Neural cell (in vitro differentiated cells): ENCODE data around the gene OR9A2. TPM values are rescaled to one million over a fixed set of nuclear protein-coding genes. Genes with fewer than 3 reads are reported as not detected.

Experiments used
- H2AFZ ChIP-seq: fragments of 200-600, 300-800 bp; sonication (generic), shearing (Covaris generic); 2 replicates; pipeline ENCODE4 v1.6.0; 2014; ENCODE audit warnings: low read depth, mild to moderate bottlenecking, antibody characterized with exemption, low read length, moderate library complexity
- H3F3A ChIP-seq: fragments of 200-600 bp; shearing (Covaris generic); 2 replicates; pipeline ENCODE4 v1.6.1; 2016; ENCODE audit warnings: mild to moderate bottlenecking, moderate library complexity, mixed read lengths, antibody characterized with exemption, low read length; ENCODE audit not compliant: insufficient read depth, poor library complexity, severe bottlenecking
- H3K27ac ChIP-seq: fragments of 200-600, 300-800 bp; sonication (generic), shearing (Covaris generic); 2 replicates; pipeline ENCODE4 v1.5.1; 2014; ENCODE audit warnings: mild to moderate bottlenecking, low read length, moderate library complexity
- H3K27me3 ChIP-seq: fragments of 300-800, 200-600 bp; sonication (generic), shearing (Covaris generic); 2 replicates; pipeline ENCODE4 v1.6.0; 2014; ENCODE audit warnings: mild to moderate bottlenecking, low read depth, low read length, moderate library complexity; ENCODE audit not compliant: insufficient read depth
- H3K36me3 ChIP-seq: fragments of 300-800, 200-600 bp; sonication (generic), shearing (Covaris generic); 2 replicates; pipeline ENCODE4 v1.5.1; 2014; ENCODE audit warnings: mild to moderate bottlenecking, antibody characterized with exemption, low read length, moderate library complexity; ENCODE audit not compliant: insufficient read depth
- H3K4me2 ChIP-seq: fragments of 300-800, 200-600 bp; sonication (generic), shearing (Covaris generic); 2 replicates; pipeline ENCODE4 v1.6.0; 2014; ENCODE audit warnings: mild to moderate bottlenecking, low read length
- H3K4me3 ChIP-seq: fragments of 300-800, 200-600 bp; sonication (generic), shearing (Covaris generic); 2 replicates; pipeline ENCODE4 v1.5.1; 2014; ENCODE audit warnings: mild to moderate bottlenecking, low read length, moderate library complexity
- H3K79me2 ChIP-seq: fragments of 200-600 bp; shearing (Covaris generic); replicated peaks from 2 replicates; pipeline ENCODE4 v1.6.0; 2014; ENCODE audit warnings: mild to moderate bottlenecking, low read length, moderate library complexity; ENCODE audit not compliant: insufficient read depth
- H3K9ac ChIP-seq: fragments of 300-800, 200-600 bp; sonication (generic), shearing (Covaris generic); 2 replicates; pipeline ENCODE4 v1.6.1; 2016; ENCODE audit warnings: mild to moderate bottlenecking, low read length, mixed read lengths
- H3K9me2 ChIP-seq: fragments of 200-600 bp; shearing (Covaris generic); 2 replicates; pipeline ENCODE4 v1.6.1; 2016; ENCODE audit warnings: mild to moderate bottlenecking, low read length, mixed read lengths; ENCODE audit not compliant: insufficient read depth
- H3K9me3 ChIP-seq: fragments of 200-600, 300-800 bp; sonication (generic), shearing (Covaris generic); 2 replicates; pipeline ENCODE4 v1.6.1; 2016; ENCODE audit warnings: mild to moderate bottlenecking, mixed run types, low read length, moderate library complexity, mixed read lengths
- H4K20me1 ChIP-seq: fragments of 200-600 bp; shearing (Covaris generic); 2 replicates; pipeline ENCODE4 v1.6.1; 2016; ENCODE audit warnings: mild to moderate bottlenecking, mixed run types; ENCODE audit not compliant: insufficient read depth
- EP300 ChIP-seq: fragments of 450-650 bp; conservative IDR thresholded peaks from 2 replicates; pipeline ENCODE4 v1.6.1; 2014; ENCODE audit warnings: antibody characterized with exemption, mild to moderate bottlenecking, moderate library complexity; ENCODE audit not compliant: poor library complexity, severe bottlenecking
- EZH2 ChIP-seq: fragments of 200-600, 300-800 bp; shearing (Covaris generic), sonication (generic); IDR thresholded peaks from 2 replicates; pipeline ENCODE4 v1.6.1; 2014; ENCODE audit warnings: antibody characterized with exemption, low read length, borderline replicate concordance, mild to moderate bottlenecking; ENCODE audit not compliant: insufficient read depth, poor library complexity, severe bottlenecking
- MXI1 ChIP-seq: fragments of 450-650 bp; conservative IDR thresholded peaks from 2 replicates; pipeline ENCODE4 v1.6.1; 2014; ENCODE audit warnings: antibody characterized with exemption, mild to moderate bottlenecking; ENCODE audit not compliant: poor library complexity, severe bottlenecking
- POLR2AphosphoS5 ChIP-seq: IDR thresholded peaks from 2 replicates; pipeline ENCODE4 v1.6.1; 2012
- RAD21 ChIP-seq: fragments of 450-650 bp; conservative IDR thresholded peaks from 2 replicates; pipeline ENCODE4 v1.6.1; 2014; ENCODE audit warnings: antibody characterized with exemption, mild to moderate bottlenecking, moderate library complexity
- SMC3 ChIP-seq: fragments of 450-650 bp; conservative IDR thresholded peaks from 2 replicates; pipeline ENCODE4 v1.6.1; 2014; ENCODE audit warnings: antibody characterized with exemption, mild to moderate bottlenecking, moderate library complexity; ENCODE audit not compliant: poor library complexity
- TAF1 ChIP-seq: IDR thresholded peaks from 2 replicates; pipeline ENCODE4 v1.6.1; 2012; ENCODE audit warnings: low read depth
- polyA plus RNA-seq: library from polyadenylated mRNA; depleted of rRNA; stranded (reverse); fragments of >200 nt; gene quantifications from 2 replicates; pipeline ENCODE4 v1.2.3, GENCODE V29; 2014
- TF ChIP-seq, protein P1 (sequence below): IDR thresholded peaks from 2 replicates; pipeline ENCODE4 v1.6.1; 2012; ENCODE audit warnings: borderline replicate concordance
- TF ChIP-seq, protein P2 (sequence below): fragments of 450-650 bp; IDR thresholded peaks from 2 replicates; pipeline ENCODE4 v1.5.1; 2014; ENCODE audit warnings: antibody characterized with exemption, mild to moderate bottlenecking, moderate library complexity; ENCODE audit not compliant: poor library complexity, severe bottlenecking

The OR9A2 gene
- polyA plus RNA-seq, 1 donor from 2014 or later: not detected

- no peaks in the 10 kb centered on the region for H4K20me1 ChIP-seq
- H3K9me2 ChIP-seq: no peaks in the 10 kb centered on the region
- no peaks in the 10 kb centered on the region for H3K9me3 ChIP-seq
- H3K27me3 ChIP-seq: no peaks in the 10 kb centered on the region
- H3K9ac ChIP-seq: no peak overlapping the region
- no peak overlapping the region for H3K4me2 ChIP-seq
- H3K36me3 ChIP-seq: no peaks in the 10 kb centered on the region
- no peak overlapping the region for H3K4me3 ChIP-seq
- TF ChIP-seq, protein P1, sequence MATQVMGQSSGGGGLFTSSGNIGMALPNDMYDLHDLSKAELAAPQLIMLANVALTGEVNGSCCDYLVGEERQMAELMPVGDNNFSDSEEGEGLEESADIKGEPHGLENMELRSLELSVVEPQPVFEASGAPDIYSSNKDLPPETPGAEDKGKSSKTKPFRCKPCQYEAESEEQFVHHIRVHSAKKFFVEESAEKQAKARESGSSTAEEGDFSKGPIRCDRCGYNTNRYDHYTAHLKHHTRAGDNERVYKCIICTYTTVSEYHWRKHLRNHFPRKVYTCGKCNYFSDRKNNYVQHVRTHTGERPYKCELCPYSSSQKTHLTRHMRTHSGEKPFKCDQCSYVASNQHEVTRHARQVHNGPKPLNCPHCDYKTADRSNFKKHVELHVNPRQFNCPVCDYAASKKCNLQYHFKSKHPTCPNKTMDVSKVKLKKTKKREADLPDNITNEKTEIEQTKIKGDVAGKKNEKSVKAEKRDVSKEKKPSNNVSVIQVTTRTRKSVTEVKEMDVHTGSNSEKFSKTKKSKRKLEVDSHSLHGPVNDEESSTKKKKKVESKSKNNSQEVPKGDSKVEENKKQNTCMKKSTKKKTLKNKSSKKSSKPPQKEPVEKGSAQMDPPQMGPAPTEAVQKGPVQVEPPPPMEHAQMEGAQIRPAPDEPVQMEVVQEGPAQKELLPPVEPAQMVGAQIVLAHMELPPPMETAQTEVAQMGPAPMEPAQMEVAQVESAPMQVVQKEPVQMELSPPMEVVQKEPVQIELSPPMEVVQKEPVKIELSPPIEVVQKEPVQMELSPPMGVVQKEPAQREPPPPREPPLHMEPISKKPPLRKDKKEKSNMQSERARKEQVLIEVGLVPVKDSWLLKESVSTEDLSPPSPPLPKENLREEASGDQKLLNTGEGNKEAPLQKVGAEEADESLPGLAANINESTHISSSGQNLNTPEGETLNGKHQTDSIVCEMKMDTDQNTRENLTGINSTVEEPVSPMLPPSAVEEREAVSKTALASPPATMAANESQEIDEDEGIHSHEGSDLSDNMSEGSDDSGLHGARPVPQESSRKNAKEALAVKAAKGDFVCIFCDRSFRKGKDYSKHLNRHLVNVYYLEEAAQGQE: no peak
- no peak for TF ChIP-seq SMC3
- no peak for TF ChIP-seq RAD21
- no peak for TF ChIP-seq POLR2AphosphoS5
- no peak for TF ChIP-seq EZH2
- TF ChIP-seq, protein P2, sequence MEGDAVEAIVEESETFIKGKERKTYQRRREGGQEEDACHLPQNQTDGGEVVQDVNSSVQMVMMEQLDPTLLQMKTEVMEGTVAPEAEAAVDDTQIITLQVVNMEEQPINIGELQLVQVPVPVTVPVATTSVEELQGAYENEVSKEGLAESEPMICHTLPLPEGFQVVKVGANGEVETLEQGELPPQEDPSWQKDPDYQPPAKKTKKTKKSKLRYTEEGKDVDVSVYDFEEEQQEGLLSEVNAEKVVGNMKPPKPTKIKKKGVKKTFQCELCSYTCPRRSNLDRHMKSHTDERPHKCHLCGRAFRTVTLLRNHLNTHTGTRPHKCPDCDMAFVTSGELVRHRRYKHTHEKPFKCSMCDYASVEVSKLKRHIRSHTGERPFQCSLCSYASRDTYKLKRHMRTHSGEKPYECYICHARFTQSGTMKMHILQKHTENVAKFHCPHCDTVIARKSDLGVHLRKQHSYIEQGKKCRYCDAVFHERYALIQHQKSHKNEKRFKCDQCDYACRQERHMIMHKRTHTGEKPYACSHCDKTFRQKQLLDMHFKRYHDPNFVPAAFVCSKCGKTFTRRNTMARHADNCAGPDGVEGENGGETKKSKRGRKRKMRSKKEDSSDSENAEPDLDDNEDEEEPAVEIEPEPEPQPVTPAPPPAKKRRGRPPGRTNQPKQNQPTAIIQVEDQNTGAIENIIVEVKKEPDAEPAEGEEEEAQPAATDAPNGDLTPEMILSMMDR: no peak
- no peak for TF ChIP-seq MXI1
- no peak for TF ChIP-seq TAF1
- TF ChIP-seq EP300: no peak
- no peaks in the 10 kb centered on the region for H3K79me2 ChIP-seq
- H3K27ac ChIP-seq: no peak overlapping the region
- no peak overlapping the region for H2AFZ ChIP-seq
- H3F3A ChIP-seq: no peaks in the 10 kb centered on the region
Measured at GRCh38 chr7:143016996-143017395, 9.9 kb downstream of the OR9A2 start.

- H3F3A ChIP-seq: no peaks in the 10 kb centered on the region
- no peaks in the 10 kb centered on the region for H3K36me3 ChIP-seq
- no peaks in the 10 kb centered on the region for H3K9me2 ChIP-seq
- H3K27me3 ChIP-seq: no peaks in the 10 kb centered on the region
- no peaks in the 10 kb centered on the region for H3K9me3 ChIP-seq
- H4K20me1 ChIP-seq: no peaks in the 10 kb centered on the region
- H3K79me2 ChIP-seq: no peaks in the 10 kb centered on the region
- TF ChIP-seq POLR2AphosphoS5 (no peak), MXI1 (no peak), TAF1 (no peak), EZH2 (no peak), RAD21 (no peak), EP300 (no peak), SMC3 (no peak)
- TF ChIP-seq, protein P1: no peak
- TF ChIP-seq, protein P2: no peak
- no peak overlapping the region for H3K4me2 ChIP-seq
- no peak overlapping the region for H3K4me3 ChIP-seq
- H3K9ac ChIP-seq: no peak overlapping the region
- no peak overlapping the region for H3K27ac ChIP-seq
- no peak overlapping the region for H2AFZ ChIP-seq
Measured at GRCh38 chr7:143015926-143016490, 10.9 kb downstream of the OR9A2 start.
